ENCODE measurements around the gene CD200. TPM values are rescaled to one million over a fixed set of nuclear protein-coding genes. Genes with fewer than 3 reads are reported as not detected.

CD200 gene
- total RNA-seq, 1 experiment from 2014 or later, result not detected

DNA sequence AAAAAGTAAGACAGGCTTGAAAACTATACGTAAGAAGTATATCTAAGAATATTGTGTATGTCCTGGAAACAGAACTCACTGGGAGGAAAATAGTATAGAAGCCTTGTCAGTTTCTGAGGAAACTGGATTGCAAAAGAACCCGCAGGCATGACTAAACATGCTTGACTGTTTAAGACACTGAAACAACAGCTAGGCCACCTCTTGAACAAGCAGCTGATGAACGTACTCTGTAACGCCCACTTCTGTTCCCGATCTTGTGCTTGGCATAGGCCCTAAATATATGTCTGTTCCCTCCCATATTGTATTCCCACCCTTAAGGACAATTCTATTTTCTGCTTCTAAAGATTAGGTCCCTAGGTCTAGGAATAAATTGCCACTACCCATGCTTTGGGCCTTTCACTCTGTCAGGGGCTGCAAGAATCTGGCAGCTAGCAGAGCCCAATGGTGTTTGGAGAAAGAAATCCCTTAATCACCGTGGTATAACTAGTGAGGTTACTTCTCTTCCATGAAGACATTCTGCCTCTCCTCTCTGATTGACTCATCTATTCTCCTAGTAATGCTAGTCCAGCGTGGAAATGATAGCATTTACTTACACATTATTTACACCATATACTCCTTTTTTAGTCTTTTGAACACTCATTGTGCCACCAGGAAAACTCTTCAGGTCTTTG lies 46.2 kb downstream of the CD200 start:
- ATAC-seq, result no peak
- CTCF ChIA-PET, result no interaction called here
- no peak overlapping the region for H2AFZ ChIP-seq (ENCODE audit: low read length)

DNA sequence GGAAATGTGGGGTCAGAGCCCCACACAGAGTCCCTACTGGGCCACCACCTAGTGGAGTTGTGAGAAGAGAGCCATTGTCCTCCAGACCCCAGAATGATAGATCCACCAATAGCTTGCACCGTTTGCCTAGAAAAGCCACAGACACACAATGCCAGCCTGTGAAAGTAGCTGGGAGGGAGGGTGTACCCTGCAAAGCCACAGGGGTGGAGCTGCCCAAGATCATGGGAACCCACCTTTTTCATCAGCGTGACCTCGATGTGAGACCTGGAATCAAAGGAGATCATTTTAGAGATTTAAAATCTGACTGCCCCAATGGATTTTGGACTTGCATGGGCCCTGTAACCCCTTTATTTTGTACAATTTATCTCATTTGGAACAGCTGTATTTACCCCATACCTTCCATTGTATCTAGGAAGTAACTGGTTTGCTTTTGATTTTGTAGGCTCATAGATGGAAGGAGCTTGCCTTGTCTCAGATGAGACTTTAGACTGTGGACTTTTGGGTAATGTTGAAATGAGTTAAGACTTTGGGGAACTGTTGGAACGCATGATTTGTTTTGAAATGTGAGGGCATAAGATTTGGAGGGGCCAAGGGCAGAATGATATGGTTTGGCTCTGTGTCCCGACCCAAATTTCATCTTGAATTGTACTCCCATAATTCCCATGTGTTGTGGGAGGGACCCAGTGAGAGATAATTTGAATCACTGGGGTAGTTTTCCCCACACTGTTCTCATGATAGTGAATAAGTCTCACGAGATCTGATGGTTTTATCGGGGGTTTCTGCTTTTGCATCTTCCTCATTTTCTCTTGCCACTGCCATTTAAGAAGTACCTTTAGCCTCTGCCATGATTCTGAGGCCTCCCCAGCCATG lies 49.0 kb downstream of the CD200 start:
- DNase-seq (no peak), ATAC-seq (no peak)
- Histone ChIP-seq H3K9me2 (replicated peaks; ENCODE audit: low read length) (no peaks in the 10 kb centered on the region), H3K79me2 (ENCODE audit: low read length) (no peaks in the 10 kb centered on the region), H3K9me3 (ENCODE audit: low read length) (no peaks in the 10 kb centered on the region), H3K9ac (ENCODE audit: low read length) (no peak overlapping the region), H3K27me3 (ENCODE audit: low read length) (peaks cover 60% of the 10 kb centered on the region), H4K20me1 (ENCODE audit: low read length) (no peaks in the 10 kb centered on the region), H3K4me3 (ENCODE audit: low read length) (no peak overlapping the region), H3K36me3 (ENCODE audit: low read depth, low read length) (no peaks in the 10 kb centered on the region), H3K27ac (ENCODE audit: low read length) (no peak overlapping the region), H3F3A (ENCODE audit: low read length, unreplicated experiment) (no peaks in the 10 kb centered on the region), H3K4me1 (ENCODE audit: insufficient read depth, low read length) (no peaks in the 10 kb centered on the region), H3K4me2 (ENCODE audit: low read length) (no peak overlapping the region), H2AFZ (ENCODE audit: low read length) (no peak overlapping the region)
- BruUV-seq (replicated peaks), result no TSS peak
- ChIA-PET CTCF (no interaction called here), POLR2A (ENCODE audit: unreplicated experiment) (no interaction called here)
- TF ChIP-seq EZH2phosphoT487 (IDR thresholded peaks at IDR 0.05; ENCODE audit: borderline replicate concordance, low read length) (no peak), EZH2 (IDR thresholded peaks at IDR 0.05; ENCODE audit: low read length, unreplicated experiment) (no peak)
- intact Hi-C loops (cut with micrococcal nuclease), result no loop called here

More for the DNA sequence above, 46.2 kb downstream of the CD200 start:
- TF ChIP-seq, protein P1, sequence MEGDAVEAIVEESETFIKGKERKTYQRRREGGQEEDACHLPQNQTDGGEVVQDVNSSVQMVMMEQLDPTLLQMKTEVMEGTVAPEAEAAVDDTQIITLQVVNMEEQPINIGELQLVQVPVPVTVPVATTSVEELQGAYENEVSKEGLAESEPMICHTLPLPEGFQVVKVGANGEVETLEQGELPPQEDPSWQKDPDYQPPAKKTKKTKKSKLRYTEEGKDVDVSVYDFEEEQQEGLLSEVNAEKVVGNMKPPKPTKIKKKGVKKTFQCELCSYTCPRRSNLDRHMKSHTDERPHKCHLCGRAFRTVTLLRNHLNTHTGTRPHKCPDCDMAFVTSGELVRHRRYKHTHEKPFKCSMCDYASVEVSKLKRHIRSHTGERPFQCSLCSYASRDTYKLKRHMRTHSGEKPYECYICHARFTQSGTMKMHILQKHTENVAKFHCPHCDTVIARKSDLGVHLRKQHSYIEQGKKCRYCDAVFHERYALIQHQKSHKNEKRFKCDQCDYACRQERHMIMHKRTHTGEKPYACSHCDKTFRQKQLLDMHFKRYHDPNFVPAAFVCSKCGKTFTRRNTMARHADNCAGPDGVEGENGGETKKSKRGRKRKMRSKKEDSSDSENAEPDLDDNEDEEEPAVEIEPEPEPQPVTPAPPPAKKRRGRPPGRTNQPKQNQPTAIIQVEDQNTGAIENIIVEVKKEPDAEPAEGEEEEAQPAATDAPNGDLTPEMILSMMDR (conservative IDR thresholded peaks at IDR 0.05; ENCODE audit: low read depth, low read length), result no peak
- TF ChIP-seq EZH2phosphoT487 (IDR thresholded peaks at IDR 0.05; ENCODE audit: borderline replicate concordance, low read length), result no peak
- TF ChIP-seq EZH2 (IDR thresholded peaks at IDR 0.05; ENCODE audit: low read length, unreplicated experiment), result no peak
- H3K4me3 ChIP-seq (ENCODE audit: low read length), result no peak overlapping the region
- H3F3A ChIP-seq (ENCODE audit: low read length, unreplicated experiment), result no peaks in the 10 kb centered on the region
- no peaks in the 10 kb centered on the region for H4K20me1 ChIP-seq (ENCODE audit: low read length)
- no peaks in the 10 kb centered on the region for H3K9me2 ChIP-seq (replicated peaks; ENCODE audit: low read length)
- H3K9ac ChIP-seq (ENCODE audit: low read length), result no peak overlapping the region
- intact Hi-C loops (cut with micrococcal nuclease), result no loop called here
- no peak overlapping the region for H3K27ac ChIP-seq (ENCODE audit: low read length)
- POLR2A ChIA-PET (ENCODE audit: unreplicated experiment), result no interaction called here
- no peak for DNase-seq
- H3K9me3 ChIP-seq (ENCODE audit: low read length), result no peaks in the 10 kb centered on the region
- no peaks in the 10 kb centered on the region for H3K36me3 ChIP-seq (ENCODE audit: low read depth, low read length)
- no peaks in the 10 kb centered on the region for H3K79me2 ChIP-seq (ENCODE audit: low read length)
- H3K4me2 ChIP-seq (ENCODE audit: low read length), result no peak overlapping the region
- BruUV-seq (replicated peaks), result no TSS peak
- H3K4me1 ChIP-seq (ENCODE audit: insufficient read depth, low read length), result no peaks in the 10 kb centered on the region
- H3K27me3 ChIP-seq (ENCODE audit: low read length), result peaks cover 52% of the 10 kb centered on the region

DNA sequence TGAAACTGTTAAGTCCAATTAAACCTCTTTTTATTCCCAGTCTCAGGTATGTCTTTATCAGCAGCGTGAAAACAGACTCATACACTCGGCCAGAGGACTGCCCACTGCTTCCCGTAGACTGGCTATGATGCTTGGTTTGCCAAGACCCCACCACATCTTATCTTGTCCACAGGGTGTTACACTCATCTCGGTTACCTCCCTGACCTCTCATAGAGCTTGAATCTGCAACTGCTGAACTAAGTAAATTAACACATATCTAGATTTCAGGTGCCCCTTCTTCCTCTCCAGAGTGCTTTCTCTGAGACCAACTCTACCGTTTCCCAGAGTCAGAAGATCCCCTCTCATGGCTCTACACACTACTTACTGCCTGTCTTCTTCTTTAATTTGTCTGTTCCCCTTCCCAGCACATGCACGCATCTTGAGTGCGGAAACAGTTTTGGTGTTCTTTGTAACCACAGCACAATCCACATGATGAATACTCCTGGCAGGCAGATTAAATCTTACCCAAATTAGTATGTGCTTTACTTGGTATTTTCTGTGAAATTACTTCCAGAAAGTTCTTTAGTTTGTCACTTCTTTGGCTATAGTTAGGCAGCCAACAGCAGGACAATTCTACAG lies 49.7 kb downstream of the CD200 start:
- POLR2A ChIA-PET (ENCODE audit: unreplicated experiment), result no interaction called here
- Histone ChIP-seq H3K36me3 (ENCODE audit: low read depth, low read length) (no peaks in the 10 kb centered on the region), H3F3A (ENCODE audit: low read length, unreplicated experiment) (no peaks in the 10 kb centered on the region), H3K27me3 (ENCODE audit: low read length) (peaks cover 60% of the 10 kb centered on the region), H3K9me2 (replicated peaks; ENCODE audit: low read length) (no peaks in the 10 kb centered on the region), H3K9me3 (ENCODE audit: low read length) (no peaks in the 10 kb centered on the region), H3K4me1 (ENCODE audit: insufficient read depth, low read length) (no peaks in the 10 kb centered on the region), H3K79me2 (ENCODE audit: low read length) (no peaks in the 10 kb centered on the region), H4K20me1 (ENCODE audit: low read length) (no peaks in the 10 kb centered on the region), H3K27ac (ENCODE audit: low read length) (no peak overlapping the region), H3K4me2 (ENCODE audit: low read length) (no peak overlapping the region), H3K9ac (ENCODE audit: low read length) (no peak overlapping the region), H2AFZ (ENCODE audit: low read length) (no peak overlapping the region), H3K4me3 (ENCODE audit: low read length) (no peak overlapping the region)
- BruUV-seq (replicated peaks), result no TSS peak
- CTCF ChIA-PET, result no interaction called here
- DNase-seq (no peak), ATAC-seq (no peak)
- intact Hi-C loops (cut with micrococcal nuclease), result no loop called here
- TF ChIP-seq EZH2phosphoT487 (IDR thresholded peaks at IDR 0.05; ENCODE audit: borderline replicate concordance, low read length) (no peak), EZH2 (IDR thresholded peaks at IDR 0.05; ENCODE audit: low read length, unreplicated experiment) (no peak)
- TF ChIP-seq, protein P1 (conservative IDR thresholded peaks at IDR 0.05; ENCODE audit: low read depth, low read length), result no peak

Data from PC-3 (cell line).